GM18505 (cell line): ENCODE results near the gene PRAME.
"Not testable (repeated sequence)": the region's sequence is repeated elsewhere in the genome, so short reads cannot be mapped to it uniquely, and the experiment has no call there.

Source experiments
- ATAC-seq: cut with Tn5 transposase; IDR thresholded peaks from one replicate; pipeline ENCODE4 v1.9.1; 2021; ENCODE audit not compliant: unreplicated experiment
- POLR2A ChIP-seq: IDR thresholded peaks from 4 replicates; pipeline ENCODE4 v1.6.1; 2011; ENCODE audit warnings: borderline replicate concordance; ENCODE audit not compliant: insufficient read depth, insufficient read length; ENCODE audit errors: extremely low read depth

Gene PRAME

GRCh38 chr22:22519591-22519990, 39.5 kb downstream of the PRAME start:
- no peak for ATAC-seq

GRCh38 chr22:22516992-22517391, 42.1 kb downstream of the PRAME start:
- no peak for TF ChIP-seq POLR2A

More at GRCh38 chr22:22519591-22519990, 39.5 kb downstream of the PRAME start:
- TF ChIP-seq POLR2A = no peak

GRCh38 chr22:22515890-22516289, 43.2 kb downstream of the PRAME start:
- no peak for ATAC-seq
- TF ChIP-seq POLR2A = no peak

More at GRCh38 chr22:22516992-22517391, 42.1 kb downstream of the PRAME start:
- ATAC-seq = no peak

GRCh38 chr22:22514431-22514830, 44.6 kb downstream of the PRAME start:
- ATAC-seq = not testable (repeated sequence)

GRCh38 chr22:22513619-22514018, 45.4 kb downstream of the PRAME start:
- ATAC-seq = no peak
- TF ChIP-seq POLR2A = no peak

GRCh38 chr22:22512951-22513350, 46.1 kb downstream of the PRAME start:
- TF ChIP-seq POLR2A = no peak
- ATAC-seq = no peak

GRCh38 chr22:22510833-22511232, 48.2 kb downstream of the PRAME start:
- not testable (repeated sequence) for ATAC-seq

GRCh38 chr22:22509912-22510311, 49.2 kb downstream of the PRAME start:
- ATAC-seq = not testable (repeated sequence)

GRCh38 chr22:22508274-22509176, 50.5 kb downstream of the PRAME start, which contains the start of gene ZNF280B:
TSS of gene ZNF280B (minus strand) at chr22:22508742. CDS start at chr22:22489398, 19,344 bp downstream.
- peak; percentile 90 for ATAC-seq

GRCh38 chr22:22507743-22508273, 51.3 kb downstream of the PRAME start:
- ATAC-seq = no peak
- no peak for TF ChIP-seq POLR2A

More at GRCh38 chr22:22508274-22509176, 50.5 kb downstream of the PRAME start, which contains the start of gene ZNF280B:
- TF ChIP-seq POLR2A = peak; percentile 65

- TF ChIP-seq POLR2A = no peak
- no peak for ATAC-seq
These were observed 52.3 kb downstream of the PRAME start for GRCh38 chr22:22506736-22507135.

- TF ChIP-seq POLR2A = no peak
These were observed 60.8 kb downstream of the PRAME start for GRCh38 chr22:22498267-22498666.

More at GRCh38 chr22:22498267-22498666, 60.8 kb downstream of the PRAME start:
- ATAC-seq = no peak
